OCI-LY7 (cell line): ENCODE measurements around the gene METTL22. TPM values are rescaled to one million over a fixed set of nuclear protein-coding genes. Genes with fewer than 3 reads are reported as not detected.

Experiments used
- BruUV-seq: library from RNA; stranded (reverse); fragments of 400-500 nt; replicated peaks from 2 replicates; lab custom pipeline; 2021; lab: Mats Ljungman, UMichigan
- CTCF ChIA-PET: fragments of 300-600 bp; sonication (Branson Sonifier 250); formaldehyde crosslinking; loops from one replicate; lab custom pipeline; 2022; ENCODE audit warnings: antibody characterized with exemption; ENCODE audit not compliant: unreplicated experiment; lab: Charles Lee
- POLR2A ChIA-PET: fragments of 300-600 bp; sonication (Branson Sonifier 250); formaldehyde crosslinking; loops from one replicate; lab custom pipeline; 2022; ENCODE audit warnings: antibody characterized with exemption; lab: Charles Lee
- DNase-seq: peaks from one replicate; pipeline ENCODE4 v3.0.0-alpha.2; 2015; ENCODE audit warnings: low spot score
- H2AFZ ChIP-seq: fragments of 200-600 bp; sonication (generic), shearing (Covaris generic); 2 replicates; pipeline ENCODE4 v1.6.1; 2014; ENCODE audit warnings: mild to moderate bottlenecking, antibody characterized with exemption, low read length, moderate library complexity
- H3K27ac ChIP-seq: fragments of 200-600 bp; sonication (generic); 2 replicates; pipeline ENCODE4 v1.5.1; 2014; ENCODE audit warnings: mixed run types, low read depth, mild to moderate bottlenecking, moderate library complexity, low read length, inconsistent platforms; ENCODE audit not compliant: poor library complexity, severe bottlenecking
- H3K36me3 ChIP-seq: fragments of 200-600 bp; sonication (generic); 2 replicates; pipeline ENCODE4 v1.6.1; 2014; ENCODE audit warnings: mild to moderate bottlenecking, antibody characterized with exemption, low read length, moderate library complexity, mixed read lengths; ENCODE audit not compliant: insufficient read depth
- H3K4me1 ChIP-seq: fragments of 200-600 bp; sonication (generic); 2 replicates; pipeline ENCODE4 v1.5.1; 2014; ENCODE audit warnings: mild to moderate bottlenecking, low read length; ENCODE audit not compliant: insufficient read depth, poor library complexity, severe bottlenecking
- H3K4me2 ChIP-seq: fragments of 200-600 bp; sonication (generic); 2 replicates; pipeline ENCODE4 v1.6.1; 2014; ENCODE audit warnings: mild to moderate bottlenecking, low read length
- H3K4me3 ChIP-seq: fragments of 200-600 bp; sonication (generic); 2 replicates; pipeline ENCODE4 v1.5.1; 2014; ENCODE audit warnings: mild to moderate bottlenecking, low read depth, low read length; ENCODE audit not compliant: poor library complexity, severe bottlenecking
- H3K79me2 ChIP-seq: fragments of 200-600 bp; sonication (generic); 2 replicates; pipeline ENCODE4 v1.6.1; 2016; ENCODE audit warnings: low read depth, mild to moderate bottlenecking, low read length, moderate library complexity, mixed read lengths; ENCODE audit not compliant: insufficient read depth
- H3K9me2 ChIP-seq: fragments of 200-600 bp; sonication (generic); 2 replicates; pipeline ENCODE4 v1.6.1; 2016; ENCODE audit warnings: mild to moderate bottlenecking, low read length, mixed read lengths; ENCODE audit not compliant: insufficient read depth
- H3K9me3 ChIP-seq: fragments of 200-600 bp; sonication (generic); 2 replicates; pipeline ENCODE4 v1.6.1; 2014; ENCODE audit warnings: mild to moderate bottlenecking, mixed run types, low read length, mixed read lengths
- H4K20me1 ChIP-seq: fragments of 200-600 bp; sonication (generic); 2 replicates; pipeline ENCODE4 v1.6.1; 2014; ENCODE audit warnings: mild to moderate bottlenecking, antibody characterized with exemption, low read length, moderate library complexity, mixed read lengths; ENCODE audit not compliant: insufficient read depth
- CTCF ChIP-seq: fragments of 200-600 bp; sonication (generic); conservative IDR thresholded peaks from 2 replicates; pipeline ENCODE4 v1.5.1; 2014; ENCODE audit warnings: mild to moderate bottlenecking, antibody characterized with exemption, low read length, moderate library complexity, mixed read lengths
- EZH2phosphoT487 ChIP-seq: fragments of 200-600 bp; sonication (generic); IDR thresholded peaks from 2 replicates; pipeline ENCODE4 v1.6.1; 2018; ENCODE audit warnings: low read depth, borderline replicate concordance, mild to moderate bottlenecking, mixed run types, antibody characterized with exemption, low read length, moderate library complexity, mixed read lengths
- intact Hi-C: fragments of 100-400 bp; cut with micrococcal nuclease; formaldehyde crosslinking; loops from one replicate; pipeline ENCODE4 v1.10.0; 2022; ENCODE audit not compliant: unreplicated experiment
- total RNA-seq, 2 experiments: library from RNA; depleted of rRNA in 1 of 2; stranded (reverse); fragments of >200 nt in 1 of 2; shearing (Covaris generic) in 1 of 2; gene quantifications; 2 replicates each; pipeline ENCODE4 v1.2.3, GENCODE V29; 2014 to 2022

The METTL22 gene
- total RNA-seq, 2 experiments from 2014 or later: 22.4 to 55.0 TPM

GRCh38 chr16:8691728-8692127 lies 70.2 kb downstream of the METTL22 start:
- H3K27ac ChIP-seq: no peak overlapping the region
- no peaks in the 10 kb centered on the region for H3K36me3 ChIP-seq
- H3K79me2 ChIP-seq: no peaks in the 10 kb centered on the region
- intact Hi-C loops: no loop called here
- no peaks in the 10 kb centered on the region for H4K20me1 ChIP-seq
- ChIA-PET POLR2A (no interaction called here), CTCF (no interaction called here)
- no peak overlapping the region for H3K4me2 ChIP-seq
- H3K9me3 ChIP-seq: peaks cover 14% of the 10 kb centered on the region; the same call in 1 of the 2 replicates
- no peak overlapping the region for H3K4me3 ChIP-seq
- TF ChIP-seq EZH2phosphoT487: no peak
- no peak for TF ChIP-seq CTCF
- H3K9me2 ChIP-seq: no peaks in the 10 kb centered on the region
- no peak for DNase-seq
- no peaks in the 10 kb centered on the region for H3K4me1 ChIP-seq
- BruUV-seq: no TSS peak
- no peak overlapping the region for H2AFZ ChIP-seq

DNA sequence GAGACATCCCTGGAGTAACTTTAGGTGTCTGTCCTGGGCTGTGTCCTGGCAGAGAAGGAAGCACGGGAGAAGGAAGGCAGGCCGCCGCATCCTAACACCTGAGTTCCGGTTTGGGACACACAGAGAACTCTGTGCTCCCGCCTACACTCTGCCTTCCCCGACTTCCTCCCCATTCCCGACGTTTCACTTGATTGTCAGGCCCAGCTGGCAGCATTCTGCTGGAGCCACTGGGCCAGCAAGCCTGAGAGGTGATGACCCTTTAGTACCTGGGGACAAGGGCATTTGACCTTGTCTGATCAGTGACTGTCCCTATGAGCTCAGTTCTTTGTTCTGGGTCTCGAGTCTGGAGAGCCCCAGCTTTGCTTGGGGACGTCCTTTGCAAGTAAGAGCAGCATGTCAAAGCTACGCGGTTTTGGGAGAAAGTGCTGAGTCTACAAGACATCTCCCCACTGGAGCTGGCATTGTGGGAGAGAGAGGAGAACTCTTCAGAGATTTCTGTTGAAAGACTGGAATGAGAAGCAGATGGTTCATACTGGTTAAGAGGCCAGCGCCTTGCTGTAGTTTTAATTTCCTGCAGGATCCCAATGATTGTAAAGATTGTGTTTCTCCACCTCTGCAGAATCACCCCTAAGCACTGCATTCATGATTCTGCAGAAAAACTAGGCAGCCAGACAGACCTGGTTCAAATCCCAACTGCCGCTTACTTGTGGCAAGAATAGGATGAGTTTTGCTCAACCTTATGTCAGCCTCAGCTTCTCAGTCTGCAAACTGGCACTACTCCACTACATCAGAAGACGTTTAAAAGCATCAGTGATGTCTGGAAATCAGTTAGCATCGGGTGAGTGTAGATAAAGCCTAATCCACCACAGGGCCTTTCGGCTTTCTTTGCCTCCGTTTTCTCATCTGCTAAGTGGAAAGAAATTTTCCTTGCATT lies 73.6 kb downstream of the METTL22 start:
- intact Hi-C loops: no loop called here
- ChIA-PET CTCF (no interaction called here), POLR2A (no interaction called here)
- no TSS peak for BruUV-seq
- H3K9me2 ChIP-seq: no peaks in the 10 kb centered on the region
- H3K9me3 ChIP-seq: peaks cover 2% of the 10 kb centered on the region; the same call in 1 of the 2 replicates
- H2AFZ ChIP-seq: no peak overlapping the region
- H3K4me3 ChIP-seq: no peak overlapping the region
- no peaks in the 10 kb centered on the region for H3K79me2 ChIP-seq
- no peak overlapping the region for H3K27ac ChIP-seq
- H3K36me3 ChIP-seq: no peaks in the 10 kb centered on the region
- H4K20me1 ChIP-seq: no peaks in the 10 kb centered on the region
- no peak for TF ChIP-seq EZH2phosphoT487
- no peak for TF ChIP-seq CTCF
- no peak overlapping the region for H3K4me2 ChIP-seq
- DNase-seq: no peak
- no peaks in the 10 kb centered on the region for H3K4me1 ChIP-seq

DNA sequence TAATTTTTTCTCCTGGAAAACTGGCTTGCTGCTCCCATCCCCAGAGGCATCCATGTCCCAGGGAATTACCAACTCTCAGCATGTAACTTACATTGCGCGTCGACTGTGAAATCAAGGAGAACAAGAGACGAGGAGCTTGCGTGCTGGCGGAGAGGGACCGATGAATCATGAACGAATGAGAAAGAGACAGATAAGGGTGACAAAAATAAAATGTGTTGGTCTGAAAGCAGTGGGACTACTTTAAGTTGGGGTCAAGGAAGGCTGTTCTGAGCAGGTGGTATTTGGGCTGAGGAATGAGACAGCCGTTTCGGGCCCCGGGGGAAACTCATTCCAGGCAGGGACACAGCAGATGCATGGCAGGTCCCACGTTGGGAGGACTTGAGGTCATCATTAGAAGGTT lies 75.4 kb downstream of the METTL22 start:
- ChIA-PET CTCF (no interaction called here), POLR2A (no interaction called here)
- no peak overlapping the region for H3K4me3 ChIP-seq
- BruUV-seq: no TSS peak
- intact Hi-C loops: no loop called here
- no peaks in the 10 kb centered on the region for H3K9me3 ChIP-seq
- DNase-seq: no peak
- H3K4me2 ChIP-seq: no peak overlapping the region
- H3K4me1 ChIP-seq: no peaks in the 10 kb centered on the region
- no peaks in the 10 kb centered on the region for H3K9me2 ChIP-seq
- H3K79me2 ChIP-seq: no peaks in the 10 kb centered on the region
- no peaks in the 10 kb centered on the region for H4K20me1 ChIP-seq
- H3K27ac ChIP-seq: no peak overlapping the region
- H2AFZ ChIP-seq: no peak overlapping the region
- no peaks in the 10 kb centered on the region for H3K36me3 ChIP-seq
- TF ChIP-seq EZH2phosphoT487 (no peak), CTCF (no peak)
